Glomerular visceral epithelial cell (primary cell): ENCODE results near the gene ALG6.
"Not testable (repeated sequence)": the region's sequence is repeated elsewhere in the genome, so short reads cannot be mapped to it uniquely, and the experiment has no call there.

Experiments
- DNase-seq: peaks from one replicate; pipeline ENCODE4 v3.0.0-alpha.2; 2016; ENCODE audit errors: extremely low spot score

ALG6 gene

GRCh38 chr1:63328122-63328521 lies 39.3 kb upstream of the ALG6 start:
- DNase-seq: no peak

- no peak for DNase-seq
These were observed 38.6 kb upstream of the ALG6 start for GRCh38 chr1:63328781-63329180.

GRCh38 chr1:63329621-63330330 lies 37.7 kb upstream of the ALG6 start:
- DNase-seq: no peak

GRCh38 chr1:63330331-63330916 lies 37.0 kb upstream of the ALG6 start:
- DNase-seq: no peak

GRCh38 chr1:63342402-63342801 lies 25.0 kb upstream of the ALG6 start:
- DNase-seq: no peak

- DNase-seq: no peak
These were observed 23.5 kb upstream of the ALG6 start for GRCh38 chr1:63343922-63344321.

- DNase-seq: no peak
These were observed 17.1 kb upstream of the ALG6 start for GRCh38 chr1:63350320-63350719.

GRCh38 chr1:63352736-63353135 lies 14.7 kb upstream of the ALG6 start:
- DNase-seq: no peak

- not testable (repeated sequence) for DNase-seq
These were observed 11.2 kb upstream of the ALG6 start for GRCh38 chr1:63356234-63356633.

GRCh38 chr1:63359561-63359960 lies 7.9 kb upstream of the ALG6 start:
- no peak for DNase-seq

GRCh38 chr1:63362073-63362472 lies 5.4 kb upstream of the ALG6 start:
- no peak for DNase-seq

GRCh38 chr1:63362578-63362977 lies 4.8 kb upstream of the ALG6 start:
- DNase-seq: no peak

GRCh38 chr1:63363014-63363413 lies 4.4 kb upstream of the ALG6 start:
- no peak for DNase-seq

- DNase-seq: no peak
These were observed 566 bp upstream of the ALG6 start for GRCh38 chr1:63366908-63367214.

- no peak for DNase-seq
These were observed 704 bp downstream of the ALG6 start for GRCh38 chr1:63368131-63368530.

- no peak for DNase-seq
These were observed 12.2 kb downstream of the ALG6 start for GRCh38 chr1:63379583-63379982.

GRCh38 chr1:63381741-63382140 lies 14.3 kb downstream of the ALG6 start:
- no peak for DNase-seq

- no peak for DNase-seq
These were observed 34.5 kb downstream of the ALG6 start for GRCh38 chr1:63401945-63402344.

GRCh38 chr1:63403386-63403785 lies 36.0 kb downstream of the ALG6 start:
- no peak for DNase-seq

- DNase-seq: no peak
These were observed 37.6 kb downstream of the ALG6 start for GRCh38 chr1:63405021-63405420.

- DNase-seq: no peak
These were observed 38.6 kb downstream of the ALG6 start for GRCh38 chr1:63405987-63406386.

GRCh38 chr1:63407002-63407401 lies 39.6 kb downstream of the ALG6 start:
- no peak for DNase-seq

GRCh38 chr1:63408331-63408730 lies 40.9 kb downstream of the ALG6 start:
- no peak for DNase-seq

GRCh38 chr1:63411066-63411465 lies 43.6 kb downstream of the ALG6 start:
- DNase-seq: no peak
